COLO668 (cell line): ENCODE results near the gene STAT5A.
"Not testable (repeated sequence)": the region's sequence is repeated elsewhere in the genome, so short reads cannot be mapped to it uniquely, and the experiment has no call there.

Experiments
- DNase-seq: peaks from one replicate; lab custom pipeline; 2025; ENCODE audit not compliant: unreplicated experiment; lab: John Stamatoyannopoulos, UW

STAT5A gene

GRCh38 chr17:42323268-42323773, 35.0 kb downstream of the STAT5A start:
- no peak for DNase-seq

- no peak for DNase-seq
Measured at GRCh38 chr17:42325026-42325425, 36.7 kb downstream of the STAT5A start.

- no peak for DNase-seq
Measured at GRCh38 chr17:42329025-42329976, 41.0 kb downstream of the STAT5A start.

GRCh38 chr17:42333053-42333452, 44.8 kb downstream of the STAT5A start:
- DNase-seq, result no peak

GRCh38 chr17:42334677-42335076, 46.4 kb downstream of the STAT5A start:
- DNase-seq, result no peak

- no peak for DNase-seq
Measured at GRCh38 chr17:42337442-42337841, 49.1 kb downstream of the STAT5A start.

- DNase-seq, result no peak
Measured at GRCh38 chr17:42338427-42338985, 50.2 kb downstream of the STAT5A start.

- no peak for DNase-seq
Measured at GRCh38 chr17:42339221-42339620, 50.9 kb downstream of the STAT5A start.

- DNase-seq, result no peak
Measured at GRCh38 chr17:42340691-42341127, 52.4 kb downstream of the STAT5A start.

GRCh38 chr17:42341568-42341967, 53.3 kb downstream of the STAT5A start:
- DNase-seq, result no peak

- no peak for DNase-seq
Measured at GRCh38 chr17:42342242-42343008, 54.1 kb downstream of the STAT5A start.

GRCh38 chr17:42345396-42346073, 57.2 kb downstream of the STAT5A start:
- no peak for DNase-seq

GRCh38 chr17:42346481-42346880, 58.2 kb downstream of the STAT5A start:
- DNase-seq, result no peak

GRCh38 chr17:42347198-42347597, 58.9 kb downstream of the STAT5A start:
- no peak for DNase-seq

GRCh38 chr17:42347606-42348005, 59.3 kb downstream of the STAT5A start:
- DNase-seq, result no peak

- DNase-seq, result no peak
Measured at GRCh38 chr17:42348104-42348503, 59.8 kb downstream of the STAT5A start.

- no peak for DNase-seq
Measured at GRCh38 chr17:42354956-42355843, 66.9 kb downstream of the STAT5A start.

GRCh38 chr17:42358434-42358833, 70.1 kb downstream of the STAT5A start:
- DNase-seq, result no peak

- no peak for DNase-seq
Measured at GRCh38 chr17:42359133-42359532, 70.8 kb downstream of the STAT5A start.

GRCh38 chr17:42360388-42360787, 72.1 kb downstream of the STAT5A start:
- DNase-seq, result not testable (repeated sequence)
